ENCODE results near the gene SV2C.

- no peak for TF ChIP-seq ZNF558 (tag by site-specific recombination; IDR thresholded peaks at IDR 0.05)
- no peak for TF ChIP-seq ZBTB49 (tag by site-specific recombination; IDR thresholded peaks at IDR 0.05; ENCODE audit: low read depth)
- no peak for TF ChIP-seq ZNF548 (tag by site-specific recombination; IDR thresholded peaks at IDR 0.05)
- no peak for TF ChIP-seq CTCF (tag by site-specific recombination; IDR thresholded peaks at IDR 0.05)
- no peak for TF ChIP-seq REST (tag by site-specific recombination; IDR thresholded peaks at IDR 0.05)
- no peak for TF ChIP-seq ZNF121 (tag by site-specific recombination; IDR thresholded peaks at IDR 0.05)
- no peak for TF ChIP-seq ZNF239 (tag by site-specific recombination; IDR thresholded peaks at IDR 0.05)
- TF ChIP-seq ZBTB26 (tag by site-specific recombination; optimal IDR thresholded peaks at IDR 0.05), result no peak
Measured at GRCh38 chr5:76193635-76194034, 110.5 kb downstream of the SV2C start.

Data from HEK293 (cell line).